GM12878 (cell line): ENCODE results near the gene SCUBE2. TPM values are rescaled to one million over a fixed set of nuclear protein-coding genes. Genes with fewer than 3 reads are reported as not detected.

Experiments
- ATAC-seq: fragments of 200-7000 bp; cut with Tn5 transposase; 3 replicates; pipeline ENCODE4 v1.9.1; 2020; ENCODE audit warnings: mild to moderate bottlenecking, moderate library complexity
- BruUV-seq: library from RNA; stranded (reverse); fragments of 400-500 nt; replicated peaks from 2 replicates; lab custom pipeline; 2021; lab: Mats Ljungman, UMichigan
- CTCF ChIA-PET: fragments of 300-600 bp; sonication (Branson Sonifier 250); formaldehyde crosslinking; extraction: SDS; loops from one replicate; lab custom pipeline; 2021; ENCODE audit warnings: inconsistent platforms; lab: Yijun Ruan, JAX
- POLR2A ChIA-PET: fragments of 350-600 bp; formaldehyde crosslinking; extraction: SDS; loops from one replicate; lab custom pipeline; 2021; ENCODE audit warnings: inconsistent platforms; lab: Charles Lee
- RAD21 ChIA-PET: fragments of 300-600 bp; sonication (Branson Sonifier 250); formaldehyde crosslinking; loops from one replicate; lab custom pipeline; 2023; ENCODE audit warnings: antibody characterized with exemption; ENCODE audit not compliant: unreplicated experiment; lab: Charles Lee
- SMC1A ChIA-PET: fragments of 300-600 bp; sonication (Branson Sonifier 250); formaldehyde crosslinking; loops from one replicate; lab custom pipeline; 2023; ENCODE audit not compliant: unreplicated experiment, uncharacterized antibody; lab: Charles Lee
- DNase-seq: peaks from one replicate; pipeline ENCODE4 v3.0.0-alpha.2; 2011; ENCODE audit warnings: low read depth, low spot score
- FAIRE-seq: peaks from 3 replicates; lab custom pipeline; 2011; peaks lifted over from hg19 to GRCh38; lab: Jason Lieb, UNC
- H2AFZ ChIP-seq: 2 replicates; pipeline ENCODE4 v1.6.0; 2011; ENCODE audit warnings: low read depth, low read length, control low read depth; ENCODE audit not compliant: control insufficient read depth
- H3K27ac ChIP-seq: 2 replicates; pipeline ENCODE4 v1.5.1; 2011; ENCODE audit warnings: control low read depth; ENCODE audit not compliant: control insufficient read depth, insufficient read depth
- H3K27me3 ChIP-seq, 2 experiments: replicated peaks in 1 of 2; 2 replicates each; pipeline versions ENCODE4 v1.6.0 to v1.6.1; 2011; ENCODE audit warnings: low read length in 1 of 2; ENCODE audit not compliant: control insufficient read depth in 2 of 2, insufficient read depth in 2 of 2
- H3K36me3 ChIP-seq, 2 experiments: 2 replicates each; pipeline ENCODE4 v1.5.1; 2011; ENCODE audit warnings: low read length in 1 of 2; ENCODE audit not compliant: control insufficient read depth in 2 of 2, insufficient read depth in 2 of 2
- H3K4me1 ChIP-seq: 2 replicates; pipeline ENCODE4 v1.6.1; 2011; ENCODE audit warnings: mild to moderate bottlenecking, low read length, moderate library complexity, mixed read lengths; ENCODE audit not compliant: control insufficient read depth, insufficient read depth
- H3K4me2 ChIP-seq: 2 replicates; pipeline ENCODE4 v1.6.0; 2011; ENCODE audit warnings: control low read depth; ENCODE audit not compliant: control insufficient read depth, insufficient read depth
- H3K4me3 ChIP-seq: fragments of 200-600 bp; sonication (generic); 2 replicates; pipeline ENCODE4 v1.5.1; 2016
- H3K79me2 ChIP-seq: 2 replicates; pipeline ENCODE4 v1.6.0; 2011; ENCODE audit warnings: low read length; ENCODE audit not compliant: control insufficient read depth, insufficient read depth
- H3K9ac ChIP-seq: 2 replicates; pipeline ENCODE4 v1.8.0; 2011; ENCODE audit warnings: low read length, control low read depth, mixed read lengths; ENCODE audit not compliant: control insufficient read depth, insufficient read depth
- H3K9me3 ChIP-seq: replicated peaks from 3 replicates; pipeline ENCODE4 v1.5.1; 2011; ENCODE audit warnings: mild to moderate bottlenecking, low read length; ENCODE audit not compliant: control insufficient read depth, insufficient read depth
- H4K20me1 ChIP-seq: 2 replicates; pipeline ENCODE4 v1.6.0; 2011; ENCODE audit not compliant: control insufficient read depth, insufficient read depth
- BCL11A ChIP-seq: IDR thresholded peaks from 2 replicates; pipeline ENCODE4 v1.6.1; 2011; ENCODE audit warnings: low read depth, low read length
- CHD1 ChIP-seq: IDR thresholded peaks from 2 replicates; pipeline ENCODE4 v1.6.1; 2012; ENCODE audit warnings: low read depth, low read length, improper control_type of control experiment
- CREB1 ChIP-seq: IDR thresholded peaks from 2 replicates; pipeline ENCODE4 v1.6.1; 2012; ENCODE audit warnings: low read depth, mild to moderate bottlenecking, inconsistent platforms
- E2F8 ChIP-seq: fragments of 450-650 bp; IDR thresholded peaks from 2 replicates; pipeline ENCODE4 v1.6.1; 2018; ENCODE audit warnings: mild to moderate bottlenecking, low read depth, moderate library complexity; ENCODE audit not compliant: partially characterized antibody
- ELK1 ChIP-seq: IDR thresholded peaks from 2 replicates; pipeline ENCODE4 v1.6.1; 2012; ENCODE audit warnings: low read depth, low read length, improper control_type of control experiment
- FOXM1 ChIP-seq: IDR thresholded peaks from 2 replicates; pipeline ENCODE4 v1.6.1; 2012; ENCODE audit warnings: low read depth, mild to moderate bottlenecking, inconsistent platforms, low read length, moderate library complexity
- KDM1A ChIP-seq: fragments of 200-600 bp; sonication (generic); IDR thresholded peaks from 2 replicates; pipeline ENCODE4 v1.6.1; 2016; ENCODE audit warnings: borderline replicate concordance
- POU2F2 ChIP-seq: IDR thresholded peaks from 3 replicates; pipeline ENCODE4 v1.6.1; 2011; ENCODE audit warnings: low read depth, mild to moderate bottlenecking, low read length, borderline replicate concordance
- PRDM15 ChIP-seq: fragments of 450-650 bp; formaldehyde crosslinking; IDR thresholded peaks from 2 replicates; pipeline ENCODE4 v1.4.0; 2020; ENCODE audit warnings: mild to moderate bottlenecking, moderate library complexity
- RBBP5 ChIP-seq: fragments of 200-600 bp; sonication (generic); conservative IDR thresholded peaks from 2 replicates; pipeline ENCODE4 v1.6.1; 2016
- SMAD1 ChIP-seq: fragments of 450-650 bp; IDR thresholded peaks from 2 replicates; pipeline ENCODE4 v1.6.1; 2018; ENCODE audit warnings: mild to moderate bottlenecking, low read depth; ENCODE audit not compliant: partially characterized antibody
- TBL1XR1 ChIP-seq: IDR thresholded peaks from 2 replicates; pipeline ENCODE4 v1.6.1; 2012; ENCODE audit warnings: low read depth, low read length, improper control_type of control experiment
- YBX1 ChIP-seq: fragments of 450-650 bp; IDR thresholded peaks from 2 replicates; pipeline ENCODE4 v1.6.1; 2016; ENCODE audit warnings: antibody characterized with exemption
- YY1 ChIP-seq: IDR thresholded peaks from 2 replicates; pipeline ENCODE4 v1.6.1; 2011; ENCODE audit warnings: low read depth, mild to moderate bottlenecking, low read length
- ZNF274 ChIP-seq: IDR thresholded peaks from one replicate; pipeline ENCODE4 v1.8.0; 2011; ENCODE audit not compliant: insufficient read length, insufficient read depth
- WGBS: methylation state at CpG from one replicate; pipeline ENCODE4 v1.1.6; 2016; ENCODE audit warnings: low lambda C conversion rate; ENCODE audit not compliant: insufficient replicate concordance, insufficient coverage; ENCODE audit errors: missing lambda C conversion rate; 5-methylcytosine and 5-hydroxymethylcytosine counted together
- in situ Hi-C: fragments of 300-500 bp; cut with MboI; formaldehyde crosslinking; loops from 9 replicates; pipeline ENCODE4 v1.14.3; 2018; ENCODE audit warnings: mixed read lengths
- intact Hi-C: fragments of 100-400 bp; cut with micrococcal nuclease; formaldehyde crosslinking; loops from one replicate; pipeline ENCODE4 v1.14.2; 2022; ENCODE audit not compliant: unreplicated experiment
- polyA plus RNA-seq, 11 experiments: library from polyadenylated mRNA; depleted of rRNA in 4 of 11; unstranded in 6 of 11; stranded (reverse) in 5 of 11; fragments of >200 nt; fragmentation: Nextera tagmentation in 4 of 11; fragmentation: Illumina TruSeq in 1 of 11; extraction: Ambion mirVana in 4 of 11; extraction: Trizol in 1 of 11; gene quantifications; 1 replicate in 1 of 11; 2 replicates in 10 of 11; pipeline versions ENCODE4 v1.2.1 to v1.2.3, GENCODE V29; 2011 to 2016; ENCODE audit warnings: inconsistent platforms in 2 of 11, missing spikeins in 2 of 11, low read depth in 1 of 11
- total RNA-seq, 4 experiments: library from RNA; depleted of rRNA in 3 of 4; stranded (reverse); fragments of >200 nt in 3 of 4; fragmentation: Illumina TruSeq in 1 of 4; extraction: Trizol in 1 of 4; gene quantifications; 2 replicates each; pipeline versions ENCODE4 v1.2.1 to v1.2.3, GENCODE V29; 2013 to 2021
- TF ChIP-seq, protein P1 (sequence below): IDR thresholded peaks from 2 replicates; pipeline ENCODE4 v1.6.1; 2011; ENCODE audit warnings: borderline replicate concordance, low read depth, mild to moderate bottlenecking, moderate library complexity, mixed read lengths, low read length; ENCODE audit not compliant: insufficient read depth; ENCODE audit errors: extremely low read length

SCUBE2 gene
- total and polyA plus RNA-seq, 10 of the 15 experiments (the other 5 are each of a cell fraction or from before 2014, with no cell fraction given), result 0.12 to 0.56 (median 0.31) TPM; not detected in 2

DNA sequence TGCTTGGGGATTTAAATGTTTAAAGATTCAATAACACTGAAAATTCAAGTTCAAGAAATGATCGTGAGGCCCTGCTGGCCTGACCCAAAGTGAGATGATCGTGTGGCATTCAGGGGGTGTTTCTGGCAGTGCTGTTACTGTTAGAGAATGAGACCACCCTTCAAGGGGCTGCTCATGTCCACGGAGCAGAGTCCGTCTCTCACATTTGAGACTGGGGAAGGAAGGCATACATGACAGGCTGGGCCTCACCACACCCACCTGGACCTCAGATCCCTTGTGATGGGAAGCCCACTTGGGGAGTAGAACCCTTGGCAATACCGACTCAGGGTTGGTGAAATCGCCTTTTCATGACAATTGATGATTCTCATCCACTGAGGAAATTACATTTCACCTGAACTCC, 71.5 kb downstream of the SCUBE2 start:
- CTCF ChIA-PET, result interaction anchor here (0.6 to 10.2 kb wide), 5 partner anchors 36 to 826 kb away, joined by 3 to 323 read pairs (median 5); no protein-coding TSS in a partner anchor
- H3K4me2 ChIP-seq, result no peak overlapping the region
- BruUV-seq, result no TSS peak
- H3K27me3 ChIP-seq, result no peaks in the 10 kb centered on the region
- intact Hi-C loops, result loop anchor here (5.0 to 10.0 kb wide), 2 partner anchors 75 to 487 kb away; partner anchors contain the start of gene SCUBE2
- no peak for ATAC-seq
- no peaks in the 10 kb centered on the region; the same call in none of the 2 replicates for H3K4me1 ChIP-seq
- SMC1A ChIA-PET, result interaction anchor here (1.1 to 1.3 kb wide), 3 partner anchors 41 to 76 kb away, joined by 3 read pairs; no protein-coding TSS in a partner anchor
- no peak overlapping the region for H3K9ac ChIP-seq
- no peak for TF ChIP-seq CREB1
- TF ChIP-seq PRDM15 (CRISPR knock-in tag), result no peak
- TF ChIP-seq, protein P1, sequence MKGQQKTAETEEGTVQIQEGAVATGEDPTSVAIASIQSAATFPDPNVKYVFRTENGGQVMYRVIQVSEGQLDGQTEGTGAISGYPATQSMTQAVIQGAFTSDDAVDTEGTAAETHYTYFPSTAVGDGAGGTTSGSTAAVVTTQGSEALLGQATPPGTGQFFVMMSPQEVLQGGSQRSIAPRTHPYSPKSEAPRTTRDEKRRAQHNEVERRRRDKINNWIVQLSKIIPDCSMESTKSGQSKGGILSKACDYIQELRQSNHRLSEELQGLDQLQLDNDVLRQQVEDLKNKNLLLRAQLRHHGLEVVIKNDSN, result no peak
- TF ChIP-seq CHD1, result no peak
- TF ChIP-seq E2F8, result no peak
- no peak for TF ChIP-seq RBBP5
- TF ChIP-seq TBL1XR1, result no peak
- TF ChIP-seq KDM1A, result no peak
- TF ChIP-seq YBX1, result no peak
- no peak for TF ChIP-seq POU2F2
- no peak for TF ChIP-seq ELK1
- no peak for TF ChIP-seq YY1
- TF ChIP-seq SMAD1, result no peak
- TF ChIP-seq ZNF274, result no peak
- no peak for TF ChIP-seq BCL11A
- TF ChIP-seq FOXM1, result no peak
- TF ChIP-seq, all 136 proteins: peak for 0
- Histone ChIP-seq H3K27ac (no peak overlapping the region), H3K4me3 (no peak overlapping the region), H3K36me3 (no peaks in the 10 kb centered on the region), H4K20me1 (no peaks in the 10 kb centered on the region), H3K79me2 (no peaks in the 10 kb centered on the region), H2AFZ (no peak overlapping the region), H3K9me3 (no peaks in the 10 kb centered on the region)
- WGBS, result 65% methylated on average over 6 of the region's 6 CpGs
- POLR2A ChIA-PET, result no interaction called here
- DNase-seq (no peak), FAIRE-seq (no peak)
- in situ Hi-C loops, result loop anchor here (5.0 kb wide), 1 partner anchor 117 kb away; no protein-coding TSS in a partner anchor
- RAD21 ChIA-PET, result no interaction called here
